HEK293T (cell line): ENCODE results near the gene EIF4E3.

ENCODE experiments used
- BHLHE40 ChIP-seq: fragments of 450-650 bp; IDR thresholded peaks from 2 replicates; pipeline ENCODE4 v1.6.1; 2016; ENCODE audit warnings: mild to moderate bottlenecking, moderate library complexity, borderline replicate concordance
- CTBP1 ChIP-seq: fragments of 450-650 bp; IDR thresholded peaks from 2 replicates; pipeline ENCODE4 v1.6.1; 2016; ENCODE audit warnings: borderline replicate concordance
- ELF4 ChIP-seq: fragments of 450-650 bp; IDR thresholded peaks from 2 replicates; pipeline ENCODE4 v1.6.1; 2017; ENCODE audit warnings: antibody characterized with exemption
- FOXK2 ChIP-seq: fragments of 450-650 bp; IDR thresholded peaks from 2 replicates; pipeline ENCODE4 v1.6.1; 2016; ENCODE audit warnings: mild to moderate bottlenecking
- FOXM1 ChIP-seq: fragments of 450-650 bp; IDR thresholded peaks from 2 replicates; pipeline ENCODE4 v1.6.1; 2017; ENCODE audit warnings: mild to moderate bottlenecking, borderline replicate concordance
- LEF1 ChIP-seq: fragments of 450-650 bp; IDR thresholded peaks from 2 replicates; pipeline ENCODE4 v1.6.1; 2017; ENCODE audit warnings: mild to moderate bottlenecking, borderline replicate concordance
- SP1 ChIP-seq: fragments of 450-650 bp; IDR thresholded peaks from 2 replicates; pipeline ENCODE4 v1.6.1; 2017
- TARDBP ChIP-seq: fragments of 450-650 bp; IDR thresholded peaks from 2 replicates; pipeline ENCODE4 v1.6.1; 2016

- TF ChIP-seq FOXM1 (no peak), BHLHE40 (no peak), FOXK2 (no peak), LEF1 (no peak), CTBP1 (no peak), SP1 (no peak), ELF4 (no peak), TARDBP (no peak)
Observed at GRCh38 chr3:71708476-71709105, 16.6 kb downstream of the EIF4E3 start.
